DOHH2 (cell line): Measurements from ENCODE around the gene STRAP.

Experiments
- EZH2phosphoT487 ChIP-seq: fragments of 200-600 bp; sonication (generic); IDR thresholded peaks from 2 replicates; pipeline ENCODE4 v1.6.1; 2017; ENCODE audit warnings: borderline replicate concordance, mild to moderate bottlenecking, antibody characterized with exemption, low read length, moderate library complexity, mixed read lengths
- TF ChIP-seq, protein P1 (sequence below): fragments of 200-600 bp; sonication (generic); IDR thresholded peaks from one replicate; pipeline ENCODE4 v1.5.1; 2014; ENCODE audit warnings: antibody characterized with exemption, mild to moderate bottlenecking, low read depth, low read length; ENCODE audit not compliant: poor library complexity, severe bottlenecking

GRCh38 chr12:15851919-15852318, 30.3 kb upstream of the STRAP start:
- TF ChIP-seq, protein P1, sequence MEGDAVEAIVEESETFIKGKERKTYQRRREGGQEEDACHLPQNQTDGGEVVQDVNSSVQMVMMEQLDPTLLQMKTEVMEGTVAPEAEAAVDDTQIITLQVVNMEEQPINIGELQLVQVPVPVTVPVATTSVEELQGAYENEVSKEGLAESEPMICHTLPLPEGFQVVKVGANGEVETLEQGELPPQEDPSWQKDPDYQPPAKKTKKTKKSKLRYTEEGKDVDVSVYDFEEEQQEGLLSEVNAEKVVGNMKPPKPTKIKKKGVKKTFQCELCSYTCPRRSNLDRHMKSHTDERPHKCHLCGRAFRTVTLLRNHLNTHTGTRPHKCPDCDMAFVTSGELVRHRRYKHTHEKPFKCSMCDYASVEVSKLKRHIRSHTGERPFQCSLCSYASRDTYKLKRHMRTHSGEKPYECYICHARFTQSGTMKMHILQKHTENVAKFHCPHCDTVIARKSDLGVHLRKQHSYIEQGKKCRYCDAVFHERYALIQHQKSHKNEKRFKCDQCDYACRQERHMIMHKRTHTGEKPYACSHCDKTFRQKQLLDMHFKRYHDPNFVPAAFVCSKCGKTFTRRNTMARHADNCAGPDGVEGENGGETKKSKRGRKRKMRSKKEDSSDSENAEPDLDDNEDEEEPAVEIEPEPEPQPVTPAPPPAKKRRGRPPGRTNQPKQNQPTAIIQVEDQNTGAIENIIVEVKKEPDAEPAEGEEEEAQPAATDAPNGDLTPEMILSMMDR = no peak
- TF ChIP-seq EZH2phosphoT487 = no peak
